Stimulated activated CD8-positive, alpha-beta memory T cell treated with anti-CD3 and anti-CD28 coated beads, Interleukin-12 subunit alpha, Interleukin-12 subunit beta, amount 100 ng/mL, for 1 hour (primary cell): ENCODE results near the gene CCDC88B.
A peak's percentile ranks its signal among the peaks of the same experiment; 100 is the strongest.
"Not testable (repeated sequence)": the region's sequence is repeated elsewhere in the genome, so short reads cannot be mapped to it uniquely, and the experiment has no call there.

Experiments
- DNase-seq: peaks from one replicate; pipeline ENCODE4 v3.0.0-alpha.2; 2020; ENCODE audit warnings: low read depth

The CCDC88B gene

DNA sequence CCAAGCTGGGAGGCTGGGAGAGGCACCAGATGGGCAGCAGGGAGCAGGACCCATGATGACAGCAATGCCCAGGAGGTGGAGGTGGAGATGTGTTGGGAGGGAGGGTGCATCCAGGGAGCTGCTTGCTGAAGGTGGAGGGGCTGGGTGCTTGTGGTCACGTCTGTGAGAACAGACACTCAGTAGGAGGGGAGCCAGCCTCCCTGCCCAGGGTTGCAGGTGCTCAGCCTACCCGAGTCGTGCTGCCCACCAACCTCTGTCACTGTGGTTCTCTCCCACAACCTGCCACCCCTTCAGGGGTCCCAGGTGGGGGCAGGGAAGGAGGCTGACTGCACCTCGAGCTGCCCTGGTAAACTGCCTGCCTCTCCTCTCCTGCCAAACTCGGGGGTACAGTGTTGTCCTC lies 16.6 kb upstream of the CCDC88B start:
- DNase-seq, result no peak

- not testable (repeated sequence) for DNase-seq
These were observed 16.0 kb upstream of the CCDC88B start for GRCh38 chr11:64323984-64324383.

GRCh38 chr11:64324692-64325469 lies 15.1 kb upstream of the CCDC88B start:
- DNase-seq, result no peak

GRCh38 chr11:64327375-64327774 lies 12.6 kb upstream of the CCDC88B start:
- DNase-seq, result no peak

GRCh38 chr11:64327993-64328392 lies 12.0 kb upstream of the CCDC88B start:
- DNase-seq, result no peak

DNA sequence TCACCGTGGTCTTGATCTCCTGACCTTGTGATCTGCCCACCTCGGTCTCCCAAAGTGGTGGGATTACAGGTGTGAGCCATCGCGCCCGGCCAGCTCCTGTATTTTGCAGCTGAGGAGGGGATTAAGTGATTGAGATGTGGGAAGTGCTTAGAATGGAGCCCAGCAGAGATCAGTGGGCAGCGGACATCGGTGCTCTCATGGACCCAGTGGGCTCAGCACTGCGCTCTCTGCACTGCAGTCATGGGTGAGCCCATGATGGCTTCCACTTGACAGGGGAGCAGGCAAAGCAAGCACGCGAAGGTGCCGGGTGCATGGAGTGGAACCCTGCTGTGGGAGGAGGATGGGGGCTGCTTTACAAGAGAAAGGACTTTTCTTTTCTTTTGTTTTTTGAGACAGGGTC lies 9.1 kb upstream of the CCDC88B start:
- DNase-seq, result no peak

GRCh38 chr11:64331569-64332371 lies 8.2 kb upstream of the CCDC88B start:
- peak; percentile 33 for DNase-seq

GRCh38 chr11:64333556-64333955 lies 6.4 kb upstream of the CCDC88B start:
- no peak for DNase-seq

- no peak for DNase-seq
These were observed 5.0 kb upstream of the CCDC88B start for GRCh38 chr11:64334764-64335735.

- DNase-seq, result no peak
These were observed 2.3 kb upstream of the CCDC88B start for GRCh38 chr11:64337538-64338249.

DNA sequence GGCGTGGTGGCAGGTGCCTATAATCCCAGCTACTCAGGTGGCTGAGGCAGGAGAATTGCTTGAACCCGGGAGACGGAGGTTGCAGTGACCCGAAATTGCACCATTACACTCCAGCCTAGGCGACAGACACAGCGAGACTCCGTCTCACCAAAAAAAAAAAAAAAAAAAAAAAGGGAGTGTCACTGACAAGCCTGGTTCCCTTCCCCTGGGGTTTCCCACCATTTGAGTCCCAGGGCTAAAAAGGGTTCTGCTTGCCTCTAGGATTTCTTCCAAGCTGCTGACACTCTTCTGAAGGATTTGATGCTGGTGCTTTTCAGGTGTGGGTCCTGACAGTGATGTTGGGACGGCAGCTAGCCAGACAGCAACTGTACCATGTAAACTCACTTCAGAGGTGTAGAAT lies 1.3 kb upstream of the CCDC88B start:
- DNase-seq, result no peak

DNA sequence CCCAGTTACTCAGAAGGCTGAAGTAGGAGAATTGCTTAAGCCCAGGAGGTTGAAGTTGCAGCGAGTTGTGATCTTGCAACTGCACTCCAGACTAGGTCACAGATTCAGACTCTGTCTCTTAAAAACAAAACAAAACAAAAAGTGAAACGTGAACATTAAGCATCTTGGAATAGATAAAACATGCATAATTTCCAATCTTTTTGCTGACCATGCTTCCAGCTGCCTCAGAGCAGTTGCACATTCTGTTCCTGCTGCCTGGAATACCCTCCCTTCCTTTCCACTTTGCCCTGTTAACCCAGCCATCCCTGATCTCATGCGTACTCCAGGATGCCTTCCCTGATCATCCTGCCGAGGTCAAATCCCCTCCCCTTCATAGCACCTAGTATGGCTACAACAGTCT lies 718 bp upstream of the CCDC88B start:
- no peak for DNase-seq

- DNase-seq, result peak; percentile 69
These were observed 799 bp downstream of the CCDC88B start for GRCh38 chr11:64340671-64341335.

GRCh38 chr11:64341429-64341828 lies 1.4 kb downstream of the CCDC88B start:
- DNase-seq, result no peak

DNA sequence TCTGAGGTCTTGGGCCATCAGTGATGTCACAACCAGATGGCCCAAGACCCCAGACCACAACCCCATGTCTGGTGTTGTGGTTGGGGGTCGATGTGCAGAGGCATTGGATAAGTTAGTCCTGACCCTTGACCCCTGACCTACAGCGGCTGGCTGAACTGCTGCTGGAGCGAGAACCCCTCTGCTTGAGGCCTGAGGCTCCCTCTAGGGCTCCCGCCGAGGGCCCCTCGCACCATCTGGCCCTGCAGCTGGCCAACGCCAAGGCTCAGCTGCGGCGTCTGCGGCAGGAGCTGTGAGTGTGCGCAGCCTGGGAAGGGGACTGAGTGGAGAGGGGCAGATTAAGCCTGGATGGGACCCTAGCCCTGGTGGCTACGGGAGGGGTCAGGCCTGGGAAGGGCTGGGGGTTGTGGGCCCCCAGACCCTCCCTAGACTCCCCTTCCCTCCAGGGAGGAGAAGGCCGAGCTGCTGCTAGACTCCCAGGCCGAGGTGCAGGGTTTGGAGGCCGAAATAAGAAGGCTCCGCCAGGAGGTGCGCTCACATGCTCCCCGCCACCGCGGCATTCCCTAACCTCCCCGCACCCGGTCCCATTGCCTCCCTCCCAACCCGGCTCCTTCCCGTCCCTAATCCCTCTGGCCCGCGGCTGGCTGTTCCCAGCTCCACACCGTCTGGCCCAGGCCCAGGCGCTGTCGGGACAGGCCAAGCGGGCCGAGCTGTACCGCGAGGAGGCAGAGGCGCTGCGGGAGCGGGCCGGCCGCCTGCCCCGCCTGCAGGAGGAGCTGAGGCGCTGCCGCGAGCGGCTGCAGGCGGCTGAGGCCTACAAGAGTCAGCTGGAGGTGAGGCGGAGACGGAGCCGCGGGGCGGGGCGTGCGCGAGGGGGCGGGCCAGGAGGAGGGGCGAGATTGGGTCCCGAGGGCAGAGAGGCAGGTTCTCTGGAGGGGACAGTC lies 2.1 kb downstream of the CCDC88B start:
- peak; percentile 74 for DNase-seq

DNA sequence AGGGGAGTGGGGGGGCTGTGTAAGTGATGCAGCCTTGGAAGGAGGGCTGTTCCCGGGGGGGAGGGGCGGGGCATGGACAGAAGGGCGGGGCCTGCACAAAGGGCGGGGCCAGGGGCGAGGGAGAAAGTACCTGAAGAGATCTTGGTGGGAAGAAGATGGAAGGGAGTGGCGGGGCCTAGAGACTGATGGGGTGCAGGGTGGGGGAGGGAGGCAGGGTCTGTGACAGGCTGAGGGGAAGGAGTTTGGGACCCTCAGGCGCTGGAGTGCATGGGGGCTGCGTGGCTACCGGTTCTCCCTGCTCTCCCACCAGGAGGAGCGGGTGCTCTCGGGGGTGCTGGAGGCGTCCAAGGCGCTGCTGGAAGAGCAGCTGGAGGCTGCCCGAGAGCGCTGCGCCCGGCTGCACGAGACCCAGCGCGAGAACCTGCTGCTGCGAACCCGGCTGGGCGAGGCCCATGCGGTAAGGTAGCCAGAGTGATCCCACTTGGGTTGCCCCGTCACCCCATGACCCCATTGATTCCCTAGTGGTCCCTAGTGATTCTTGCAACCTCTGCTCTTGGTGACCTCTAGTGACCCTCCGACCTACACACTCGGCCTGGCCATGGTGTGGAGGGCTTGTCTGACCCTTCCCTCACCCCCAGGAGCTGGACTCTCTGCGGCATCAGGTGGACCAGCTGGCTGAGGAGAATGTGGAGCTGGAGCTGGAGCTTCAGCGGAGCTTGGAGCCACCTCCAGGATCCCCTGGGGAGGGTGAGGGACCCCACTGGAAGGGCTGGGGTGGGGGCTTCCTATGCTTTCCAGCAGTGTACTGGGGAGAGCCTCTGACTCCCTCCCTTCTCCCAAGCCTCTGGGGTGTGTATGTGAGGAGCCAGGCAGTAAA lies 3.1 kb downstream of the CCDC88B start:
- DNase-seq, result no peak

- DNase-seq, result no peak
These were observed 4.0 kb downstream of the CCDC88B start for GRCh38 chr11:64343767-64344559.

DNA sequence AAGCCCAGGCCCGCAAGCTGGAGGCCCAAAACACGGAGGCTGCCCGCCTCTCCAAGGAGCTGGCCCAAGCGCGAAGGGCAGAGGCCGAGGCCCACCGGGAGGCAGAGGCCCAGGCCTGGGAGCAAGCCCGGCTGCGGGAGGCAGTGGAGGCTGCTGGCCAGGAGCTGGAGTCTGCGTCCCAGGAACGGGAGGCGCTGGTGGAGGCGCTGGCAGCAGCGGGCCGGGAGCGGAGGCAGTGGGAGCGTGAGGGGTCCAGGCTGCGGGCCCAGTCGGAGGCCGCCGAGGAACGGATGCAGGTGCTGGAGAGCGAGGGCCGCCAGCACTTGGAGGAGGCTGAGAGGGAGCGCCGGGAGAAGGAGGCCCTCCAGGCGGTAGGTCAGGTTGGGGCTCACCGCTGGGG lies 4.8 kb downstream of the CCDC88B start:
- no peak for DNase-seq
